B cell (primary cell): Measurements from ENCODE around the gene APMAP. TPM values are rescaled to one million over a fixed set of nuclear protein-coding genes. Genes with fewer than 3 reads are reported as not detected.

ENCODE experiments used
- ATAC-seq: fragments of 200-7000 bp; cut with Tn5 transposase; one replicate; pipeline ENCODE4 v1.10.0; 2021; ENCODE audit warnings: low read depth, mild to moderate bottlenecking, moderate number of reproducible peaks, moderate library complexity
- CTCF ChIA-PET: fragments of 350-600 bp; sonication (Branson Sonifier 250); formaldehyde crosslinking; loops from one replicate; lab custom pipeline; 2021; ENCODE audit warnings: antibody characterized with exemption, inconsistent platforms; lab: Charles Lee
- POLR2A ChIA-PET: fragments of 350-600 bp; sonication (Branson Sonifier 250); formaldehyde crosslinking; loops from one replicate; lab custom pipeline; 2021; ENCODE audit warnings: antibody characterized with exemption; lab: Charles Lee
- DNase-seq: peaks from one replicate; pipeline ENCODE4 v3.0.0; 2013
- H2AFZ ChIP-seq: 2 replicates; pipeline ENCODE4 v1.6.1; 2012; ENCODE audit warnings: mild to moderate bottlenecking, low read depth, low read length; ENCODE audit not compliant: insufficient read depth, poor library complexity, severe bottlenecking
- H3K27ac ChIP-seq, 2 donors: 1 replicate in 1 of 2; 2 replicates in 1 of 2; pipeline ENCODE4 v1.5.1; 2012 to 2013; ENCODE audit warnings: low read length in 2 of 2, mild to moderate bottlenecking in 2 of 2, moderate library complexity in 1 of 2
- H3K27me3 ChIP-seq, 4 experiments: fragments of 200-600 bp in 1 of 4; sonication (generic) in 1 of 4; replicated peaks in 1 of 4; 1 replicate in 2 of 4; 2 replicates in 2 of 4; pipeline versions ENCODE4 v1.6.1 to v1.7.0; 2013 to 2016; ENCODE audit warnings: low read length in 3 of 4, mild to moderate bottlenecking in 2 of 4, mixed read lengths in 1 of 4, moderate library complexity in 1 of 4; ENCODE audit not compliant: insufficient read depth in 4 of 4, control insufficient read depth in 3 of 4; ENCODE audit errors: control extremely low read depth in 1 of 4
- H3K36me3 ChIP-seq, 2 experiments: replicated peaks in 1 of 2; 1 replicate in 1 of 2; 2 replicates in 1 of 2; pipeline versions ENCODE4 v1.6.1 to v1.7.1; 2013; ENCODE audit warnings: low read length in 1 of 2; ENCODE audit not compliant: insufficient read depth in 2 of 2, control insufficient read depth in 1 of 2; ENCODE audit errors: control extremely low read depth in 1 of 2, extremely low read depth in 1 of 2
- H3K4me1 ChIP-seq, 2 donors: fragments of 200-600 bp in 1 of 2; sonication (generic) in 1 of 2; 1 replicate in 1 of 2; 2 replicates in 1 of 2; pipeline versions ENCODE4 v1.5.1 to v1.6.1; 2013 to 2017; ENCODE audit warnings: low read length in 2 of 2; ENCODE audit not compliant: control insufficient read depth in 2 of 2, insufficient read depth in 2 of 2
- H3K4me2 ChIP-seq: replicated peaks from 2 replicates; pipeline ENCODE3; 2012; ENCODE audit warnings: mild to moderate bottlenecking, low read depth, low read length; ENCODE audit not compliant: poor library complexity, severe bottlenecking
- H3K4me3 ChIP-seq, 5 experiments: fragments of 200-600 bp in 1 of 5; sonication (generic) in 1 of 5; 1 replicate in 3 of 5; 2 replicates in 2 of 5; pipeline versions ENCODE4 v1.5.1 to v1.7.0; 2011 to 2016; ENCODE audit warnings: low read length in 4 of 5, mild to moderate bottlenecking in 4 of 5, low read depth in 2 of 5, control low read depth in 1 of 5, moderate library complexity in 1 of 5; ENCODE audit not compliant: insufficient read depth in 1 of 5; ENCODE audit errors: control extremely low read depth in 1 of 5, extremely low read depth in 1 of 5
- H3K79me2 ChIP-seq: fragments of 200-600 bp; sonication (generic); one replicate; pipeline ENCODE4 v1.6.0; 2016; ENCODE audit warnings: low read length; ENCODE audit not compliant: control insufficient read depth, insufficient read depth
- H3K9ac ChIP-seq: fragments of 200-600 bp; sonication (generic); 2 replicates; pipeline ENCODE4 v1.6.1; 2017; ENCODE audit warnings: mild to moderate bottlenecking, low read length, moderate library complexity
- H3K9me3 ChIP-seq, 3 donors: one replicate each; pipeline versions ENCODE4 v1.6.1 to v1.7.1; 2013; ENCODE audit warnings: low read length in 2 of 3; ENCODE audit not compliant: control insufficient read depth in 2 of 3, insufficient read depth in 1 of 3; ENCODE audit errors: control extremely low read depth in 1 of 3
- H4K20me1 ChIP-seq: 2 replicates; pipeline ENCODE4 v1.6.0; 2012; ENCODE audit warnings: mild to moderate bottlenecking, low read length; ENCODE audit not compliant: insufficient read depth, control insufficient read depth, poor library complexity, severe bottlenecking
- H3K27ac Mint-ChIP-seq: one replicate; pipeline ENCODE4 v1.8.0; 2021; ENCODE audit warnings: mixed read lengths
- H3K27me3 Mint-ChIP-seq: one replicate; pipeline ENCODE4 v1.8.0; 2021; ENCODE audit warnings: mixed read lengths
- H3K4me1 Mint-ChIP-seq: one replicate; pipeline ENCODE4 v1.8.0; 2021; ENCODE audit warnings: mixed read lengths
- H3K4me3 Mint-ChIP-seq: one replicate; pipeline ENCODE4 v1.8.0; 2021; ENCODE audit warnings: mixed read lengths
- H3K9me3 Mint-ChIP-seq: one replicate; pipeline ENCODE4 v1.8.0; 2022; ENCODE audit warnings: mixed read lengths; ENCODE audit not compliant: insufficient read depth
- CTCF ChIP-seq: fragments of 200-600 bp; IDR thresholded peaks from one replicate; pipeline ENCODE4 v1.8.0; 2022; ENCODE audit warnings: antibody characterized with exemption, mild to moderate bottlenecking
- EZH2 ChIP-seq: IDR thresholded peaks from 2 replicates; pipeline ENCODE4 v1.6.1; 2012; ENCODE audit warnings: borderline replicate concordance, low read depth, mild to moderate bottlenecking, moderate library complexity, low read length; ENCODE audit not compliant: insufficient read depth, poor library complexity, severe bottlenecking
- WGBS: methylation state at CpG from one replicate; pipeline ENCODE4 v1.1.5; 2013; ENCODE audit warnings: missing lambda C conversion rate; ENCODE audit not compliant: insufficient coverage; 5-methylcytosine and 5-hydroxymethylcytosine counted together
- intact Hi-C: fragments of 100-400 bp; cut with micrococcal nuclease; formaldehyde crosslinking; loops from one replicate; pipeline ENCODE4 v1.10.0; 2022
- polyA plus RNA-seq: library from polyadenylated mRNA; depleted of rRNA; stranded (reverse); fragments of >200 nt; gene quantifications from 2 replicates; pipeline ENCODE4 v1.2.3, GENCODE V29; 2012
- total RNA-seq, 2 donors: library from RNA; stranded (reverse); fragments of 120-200 nt in 1 of 2; gene quantifications; 1 replicate in 1 of 2; 2 replicates in 1 of 2; pipeline versions ENCODE4 v1.2.3 to v1.2.4, GENCODE V29; 2013 to 2022

The APMAP gene
- total and polyA plus RNA-seq, 2 donors (not counting 1 experiment from before 2014, with no cell fraction given): 9.1 to 28.0 TPM

GRCh38 chr20:25015986-25016385 is 23.4 kb upstream of the APMAP start:
- H3K4me3 ChIP-seq: no peak overlapping the region
- H3K27ac ChIP-seq: no peak overlapping the region
- no peak overlapping the region for H3K27ac Mint-ChIP-seq
- no peak overlapping the region for H3K9ac ChIP-seq
- H3K4me1 Mint-ChIP-seq: peaks cover 8% of the 10 kb centered on the region
- H3K79me2 ChIP-seq: peaks cover 42% of the 10 kb centered on the region
- 77% methylated on average over 8 of the region's 11 CpGs for WGBS
- no peaks in the 10 kb centered on the region for H3K9me3 Mint-ChIP-seq
- no peak for ATAC-seq
- DNase-seq: no peak
- no peaks in the 10 kb centered on the region for H3K27me3 Mint-ChIP-seq
- ChIA-PET POLR2A (no interaction called here), CTCF (no interaction called here)
- no peaks in the 10 kb centered on the region for H3K9me3 ChIP-seq
- peaks cover 85% of the 10 kb centered on the region for H4K20me1 ChIP-seq
- no peaks in the 10 kb centered on the region for H3K27me3 ChIP-seq
- TF ChIP-seq EZH2: no peak
- no peak for TF ChIP-seq CTCF
- no peak overlapping the region for H2AFZ ChIP-seq
- no peaks in the 10 kb centered on the region for H3K4me1 ChIP-seq
- intact Hi-C loops: no loop called here
- no peak overlapping the region for H3K4me2 ChIP-seq
- H3K36me3 ChIP-seq: peaks cover 0 to 89% of the 10 kb centered on the region in 2 experiments
- no peak overlapping the region for H3K4me3 Mint-ChIP-seq

- intact Hi-C loops: no loop called here
- peaks cover 0 to 89% of the 10 kb centered on the region in 2 experiments for H3K36me3 ChIP-seq
- Mint-ChIP-seq H3K4me1 (peaks cover 8% of the 10 kb centered on the region), H3K4me3 (no peak overlapping the region), H3K9me3 (no peaks in the 10 kb centered on the region), H3K27ac (no peak overlapping the region), H3K27me3 (no peaks in the 10 kb centered on the region)
- no peak overlapping the region for H3K9ac ChIP-seq
- H3K79me2 ChIP-seq: peaks cover 32% of the 10 kb centered on the region
- no peaks in the 10 kb centered on the region for H3K4me1 ChIP-seq
- no peaks in the 10 kb centered on the region for H3K27me3 ChIP-seq
- H3K4me3 ChIP-seq: no peak overlapping the region
- ATAC-seq (no peak), DNase-seq (no peak)
- no peak overlapping the region for H2AFZ ChIP-seq
- H4K20me1 ChIP-seq: peaks cover 74% of the 10 kb centered on the region
- no peaks in the 10 kb centered on the region for H3K9me3 ChIP-seq
- H3K27ac ChIP-seq: no peak overlapping the region
- WGBS: 87% methylated on average over 10 of the region's 11 CpGs
- no peak overlapping the region for H3K4me2 ChIP-seq
- CTCF ChIA-PET: no interaction called here
- TF ChIP-seq CTCF (no peak), EZH2 (no peak)
- POLR2A ChIA-PET: no interaction called here
Observed at GRCh38 chr20:25014816-25015215, 22.3 kb upstream of the APMAP start.
